ENCODE measurements around the gene ADD1.

ADD1 gene

GRCh38 chr4:2823671-2824328 is 19.8 kb upstream of the ADD1 start:
- no peak for DNase-seq

DNA sequence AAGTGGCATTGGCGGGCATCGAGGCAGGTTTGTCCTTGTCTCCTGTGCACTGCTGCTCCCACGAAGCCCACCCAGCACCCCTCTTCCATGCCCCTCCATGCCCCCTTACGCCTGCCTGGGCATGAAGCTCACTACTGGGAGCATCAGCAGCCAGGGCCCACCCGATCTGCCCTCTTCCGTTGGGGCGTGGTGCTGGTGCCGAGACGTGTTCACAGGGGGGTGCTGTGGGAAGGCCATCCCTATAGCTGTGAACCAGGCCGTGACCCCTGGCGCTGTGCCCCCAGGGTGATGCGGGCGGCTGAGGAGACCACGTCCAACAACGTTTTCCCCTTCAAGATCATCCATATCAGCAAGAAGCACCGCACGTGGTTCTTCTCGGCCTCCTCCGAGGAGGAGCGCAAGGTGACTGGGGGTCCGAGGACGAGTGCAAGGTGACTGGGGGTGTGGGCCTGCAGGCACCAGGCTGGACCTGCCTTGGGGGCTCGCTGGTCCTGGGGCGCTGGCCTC is 19.3 kb upstream of the ADD1 start:
- no peak for DNase-seq

GRCh38 chr4:2824836-2825381 is 18.7 kb upstream of the ADD1 start:
- no peak for DNase-seq

DNA sequence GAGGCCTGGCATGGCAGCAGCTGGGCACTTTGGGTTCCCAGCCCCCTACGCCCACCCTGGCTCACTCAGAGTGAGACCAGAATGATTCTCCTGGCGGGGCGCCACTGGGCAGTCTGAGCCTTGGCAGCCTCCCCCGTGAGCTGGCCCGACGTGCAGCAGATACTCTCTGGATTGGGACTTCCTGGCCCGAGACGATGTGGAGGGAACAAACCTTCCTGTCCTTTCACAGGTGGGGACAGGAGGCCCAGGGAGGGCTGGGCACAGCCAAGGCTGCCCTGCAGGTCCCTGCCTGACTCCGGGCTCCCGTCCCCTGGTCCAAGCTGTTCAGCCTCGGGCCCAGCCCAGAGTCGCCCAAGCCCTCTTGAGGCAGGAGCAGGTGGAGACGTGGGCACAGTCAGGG is 17.9 kb upstream of the ADD1 start:
- no peak for DNase-seq

- no peak for DNase-seq
Measured at GRCh38 chr4:2827071-2827873, 16.4 kb upstream of the ADD1 start.

- DNase-seq, result no peak
Measured at GRCh38 chr4:2827874-2828751, 15.5 kb upstream of the ADD1 start.

- DNase-seq, result no peak
Measured at GRCh38 chr4:2828758-2829181, 14.9 kb upstream of the ADD1 start.

DNA sequence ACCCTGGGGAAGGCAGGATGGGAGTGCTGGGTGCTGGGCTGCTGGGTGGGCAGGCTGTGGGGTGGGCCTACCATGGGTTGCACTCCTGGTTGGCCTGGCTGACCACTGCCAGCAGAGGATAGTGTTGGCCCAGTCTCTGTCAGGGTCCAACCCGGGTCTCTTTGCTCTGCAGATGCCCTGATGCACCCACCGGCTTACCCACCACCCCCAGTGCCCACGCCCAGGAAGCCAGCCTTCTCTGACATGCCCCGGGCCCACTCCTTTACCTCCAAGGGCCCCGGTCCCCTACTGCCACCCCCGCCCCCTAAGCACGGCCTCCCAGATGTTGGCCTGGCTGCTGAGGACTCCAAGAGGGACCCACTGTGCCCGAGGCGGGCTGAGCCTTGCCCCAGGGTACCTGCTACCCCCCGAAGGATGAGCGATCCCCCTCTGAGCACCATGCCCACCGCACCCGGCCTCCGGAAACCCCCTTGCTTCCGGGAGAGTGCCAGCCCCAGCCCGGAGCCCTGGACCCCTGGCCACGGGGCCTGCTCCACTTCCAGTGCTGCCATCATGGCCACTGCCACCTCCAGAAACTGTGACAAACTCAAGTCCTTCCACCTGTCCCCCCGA is 14.2 kb upstream of the ADD1 start:
- no peak for DNase-seq

DNA sequence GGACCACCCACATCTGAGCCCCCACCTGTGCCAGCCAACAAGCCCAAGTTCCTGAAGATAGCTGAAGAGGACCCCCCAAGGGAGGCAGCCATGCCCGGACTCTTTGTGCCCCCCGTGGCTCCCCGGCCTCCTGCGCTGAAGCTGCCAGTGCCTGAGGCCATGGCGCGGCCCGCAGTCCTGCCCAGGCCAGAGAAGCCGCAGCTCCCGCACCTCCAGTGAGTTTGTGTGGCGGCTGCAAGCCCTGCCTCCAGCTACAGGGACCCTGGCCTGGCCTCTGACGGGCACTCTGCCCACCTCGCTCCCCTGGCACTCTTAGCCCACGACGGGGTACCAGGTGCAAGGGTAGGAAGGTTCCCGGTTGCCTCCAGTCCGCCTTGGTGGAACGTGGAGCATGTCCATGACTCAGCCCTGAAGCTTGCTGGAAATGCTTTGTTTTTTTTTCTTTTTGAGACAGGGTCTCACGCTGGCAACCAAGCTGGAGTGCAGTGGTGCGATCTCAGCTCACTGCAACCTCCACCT is 13.7 kb upstream of the ADD1 start:
- DNase-seq, result no peak

GRCh38 chr4:2830632-2831610 is 12.7 kb upstream of the ADD1 start:
- DNase-seq, result no peak

DNA sequence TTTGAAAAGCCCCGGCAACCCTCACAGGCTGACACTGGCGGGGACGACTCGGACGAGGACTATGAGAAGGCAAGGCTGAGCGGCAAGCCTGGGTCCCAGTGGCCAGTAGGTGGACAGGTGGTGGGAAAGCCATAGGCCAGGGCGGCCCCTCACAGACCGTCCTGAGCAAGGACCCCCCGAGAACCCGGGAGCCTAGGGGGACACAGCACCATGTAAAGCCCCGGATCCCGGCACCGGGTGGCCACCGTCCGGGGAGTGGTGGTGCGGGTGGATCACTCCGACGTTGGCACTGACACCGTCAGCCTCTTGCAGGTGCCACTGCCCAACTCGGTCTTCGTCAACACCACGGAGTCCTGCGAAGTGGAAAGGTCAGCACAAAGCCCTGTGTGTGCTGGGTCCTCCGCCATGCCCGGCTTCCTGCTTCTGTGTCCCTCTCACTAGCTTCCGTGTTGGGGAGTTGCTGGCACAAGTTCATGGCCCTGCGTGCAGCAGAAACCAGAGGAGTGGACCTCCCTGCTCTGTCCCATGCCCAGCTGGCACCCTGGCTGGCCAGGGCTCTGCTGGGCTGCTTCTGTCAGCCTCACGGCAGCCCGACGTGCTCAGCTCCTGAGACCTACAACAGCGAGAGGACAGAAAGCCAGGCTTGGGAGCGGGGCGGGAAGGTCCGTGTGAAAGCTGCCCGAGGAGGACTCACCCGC is 11.9 kb upstream of the ADD1 start:
- no peak for DNase-seq

- DNase-seq, result no peak
Measured at GRCh38 chr4:2832309-2832980, 11.2 kb upstream of the ADD1 start.

DNA sequence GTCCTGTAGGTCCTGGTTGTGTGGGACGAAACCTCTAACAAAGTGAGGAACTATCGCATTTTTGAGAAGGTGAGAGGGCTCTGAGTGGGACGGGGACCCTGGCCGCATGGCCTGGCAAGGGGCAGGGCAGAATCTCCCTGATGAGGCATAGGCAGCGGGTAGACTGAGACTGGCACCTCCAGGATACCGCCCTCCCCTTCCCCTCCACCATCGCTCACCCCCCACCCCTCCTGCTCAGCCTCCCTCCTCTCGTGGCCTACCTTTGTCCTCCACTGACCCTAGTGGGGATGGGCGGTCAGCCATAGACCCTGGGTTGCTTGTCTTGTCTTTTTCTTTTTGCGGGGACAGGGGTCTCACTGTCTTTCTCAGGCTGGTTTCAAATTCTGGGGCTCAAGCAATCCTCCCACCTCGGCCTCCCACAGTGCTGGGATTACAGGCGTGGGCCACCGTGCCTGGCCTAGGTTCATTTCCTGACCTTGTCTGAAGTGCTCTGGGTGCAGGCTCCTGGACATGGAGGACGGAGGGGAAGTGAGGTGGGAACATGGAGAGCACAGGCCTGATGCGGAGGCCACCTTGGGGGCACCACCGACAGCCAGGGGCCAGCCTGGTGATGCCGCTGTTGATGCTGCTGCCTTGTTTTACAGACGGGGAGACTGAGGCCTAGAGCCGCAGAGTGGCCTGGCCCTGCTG is 10.5 kb upstream of the ADD1 start:
- DNase-seq, result no peak

DNA sequence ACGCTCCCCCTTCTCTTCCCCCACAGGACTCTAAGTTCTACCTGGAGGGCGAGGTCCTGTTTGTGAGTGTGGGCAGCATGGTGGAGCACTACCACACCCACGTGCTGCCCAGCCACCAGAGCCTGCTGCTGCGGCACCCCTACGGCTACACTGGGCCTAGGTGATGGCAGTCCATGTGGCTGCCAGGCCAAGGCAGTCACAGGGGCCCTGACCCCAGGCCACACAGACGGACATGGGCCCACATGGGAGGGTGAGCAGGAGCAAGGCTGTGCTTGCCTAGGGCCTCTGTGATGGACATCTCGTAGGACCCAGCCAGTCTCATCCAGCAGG is 10.0 kb upstream of the ADD1 start:
- no peak for DNase-seq

- DNase-seq, result no peak
Measured at GRCh38 chr4:2834001-2834921, 9.4 kb upstream of the ADD1 start.

- no peak for DNase-seq
Measured at GRCh38 chr4:2835978-2836377, 7.7 kb upstream of the ADD1 start.

- no peak for DNase-seq
Measured at GRCh38 chr4:2836391-2836859, 7.2 kb upstream of the ADD1 start.

Data from NCI-H69 (cell line).